Measurements from ENCODE around the gene MNAT1. TPM values are rescaled to one million over a fixed set of nuclear protein-coding genes. Genes with fewer than 3 reads are reported as not detected.

Gene MNAT1
- total and polyA plus RNA-seq, 9 of the 15 experiments (the other 6 are each of a cell fraction or from before 2014, with no cell fraction given), result 37.8 to 83.3 (median 60.4) TPM

DNA sequence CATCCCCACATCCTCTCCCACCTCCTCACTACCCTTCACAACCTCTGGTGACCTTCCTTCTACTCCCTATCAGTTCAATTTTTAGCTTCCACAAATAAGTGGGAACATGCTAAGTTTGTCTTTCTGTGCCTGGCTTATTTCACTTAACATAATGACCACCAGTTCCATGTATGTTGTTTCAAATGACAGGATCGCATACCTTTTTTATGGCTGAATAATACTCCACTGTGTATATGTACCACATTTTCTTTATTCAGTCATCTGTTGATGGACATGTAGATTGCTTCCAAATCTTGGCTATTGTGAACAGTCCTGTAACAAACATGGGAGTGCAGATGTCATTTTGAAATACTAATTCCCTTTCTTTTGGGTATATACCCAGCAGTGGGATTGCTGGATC is 147.7 kb downstream of the MNAT1 start (continued):
- TF ChIP-seq, protein P1, sequence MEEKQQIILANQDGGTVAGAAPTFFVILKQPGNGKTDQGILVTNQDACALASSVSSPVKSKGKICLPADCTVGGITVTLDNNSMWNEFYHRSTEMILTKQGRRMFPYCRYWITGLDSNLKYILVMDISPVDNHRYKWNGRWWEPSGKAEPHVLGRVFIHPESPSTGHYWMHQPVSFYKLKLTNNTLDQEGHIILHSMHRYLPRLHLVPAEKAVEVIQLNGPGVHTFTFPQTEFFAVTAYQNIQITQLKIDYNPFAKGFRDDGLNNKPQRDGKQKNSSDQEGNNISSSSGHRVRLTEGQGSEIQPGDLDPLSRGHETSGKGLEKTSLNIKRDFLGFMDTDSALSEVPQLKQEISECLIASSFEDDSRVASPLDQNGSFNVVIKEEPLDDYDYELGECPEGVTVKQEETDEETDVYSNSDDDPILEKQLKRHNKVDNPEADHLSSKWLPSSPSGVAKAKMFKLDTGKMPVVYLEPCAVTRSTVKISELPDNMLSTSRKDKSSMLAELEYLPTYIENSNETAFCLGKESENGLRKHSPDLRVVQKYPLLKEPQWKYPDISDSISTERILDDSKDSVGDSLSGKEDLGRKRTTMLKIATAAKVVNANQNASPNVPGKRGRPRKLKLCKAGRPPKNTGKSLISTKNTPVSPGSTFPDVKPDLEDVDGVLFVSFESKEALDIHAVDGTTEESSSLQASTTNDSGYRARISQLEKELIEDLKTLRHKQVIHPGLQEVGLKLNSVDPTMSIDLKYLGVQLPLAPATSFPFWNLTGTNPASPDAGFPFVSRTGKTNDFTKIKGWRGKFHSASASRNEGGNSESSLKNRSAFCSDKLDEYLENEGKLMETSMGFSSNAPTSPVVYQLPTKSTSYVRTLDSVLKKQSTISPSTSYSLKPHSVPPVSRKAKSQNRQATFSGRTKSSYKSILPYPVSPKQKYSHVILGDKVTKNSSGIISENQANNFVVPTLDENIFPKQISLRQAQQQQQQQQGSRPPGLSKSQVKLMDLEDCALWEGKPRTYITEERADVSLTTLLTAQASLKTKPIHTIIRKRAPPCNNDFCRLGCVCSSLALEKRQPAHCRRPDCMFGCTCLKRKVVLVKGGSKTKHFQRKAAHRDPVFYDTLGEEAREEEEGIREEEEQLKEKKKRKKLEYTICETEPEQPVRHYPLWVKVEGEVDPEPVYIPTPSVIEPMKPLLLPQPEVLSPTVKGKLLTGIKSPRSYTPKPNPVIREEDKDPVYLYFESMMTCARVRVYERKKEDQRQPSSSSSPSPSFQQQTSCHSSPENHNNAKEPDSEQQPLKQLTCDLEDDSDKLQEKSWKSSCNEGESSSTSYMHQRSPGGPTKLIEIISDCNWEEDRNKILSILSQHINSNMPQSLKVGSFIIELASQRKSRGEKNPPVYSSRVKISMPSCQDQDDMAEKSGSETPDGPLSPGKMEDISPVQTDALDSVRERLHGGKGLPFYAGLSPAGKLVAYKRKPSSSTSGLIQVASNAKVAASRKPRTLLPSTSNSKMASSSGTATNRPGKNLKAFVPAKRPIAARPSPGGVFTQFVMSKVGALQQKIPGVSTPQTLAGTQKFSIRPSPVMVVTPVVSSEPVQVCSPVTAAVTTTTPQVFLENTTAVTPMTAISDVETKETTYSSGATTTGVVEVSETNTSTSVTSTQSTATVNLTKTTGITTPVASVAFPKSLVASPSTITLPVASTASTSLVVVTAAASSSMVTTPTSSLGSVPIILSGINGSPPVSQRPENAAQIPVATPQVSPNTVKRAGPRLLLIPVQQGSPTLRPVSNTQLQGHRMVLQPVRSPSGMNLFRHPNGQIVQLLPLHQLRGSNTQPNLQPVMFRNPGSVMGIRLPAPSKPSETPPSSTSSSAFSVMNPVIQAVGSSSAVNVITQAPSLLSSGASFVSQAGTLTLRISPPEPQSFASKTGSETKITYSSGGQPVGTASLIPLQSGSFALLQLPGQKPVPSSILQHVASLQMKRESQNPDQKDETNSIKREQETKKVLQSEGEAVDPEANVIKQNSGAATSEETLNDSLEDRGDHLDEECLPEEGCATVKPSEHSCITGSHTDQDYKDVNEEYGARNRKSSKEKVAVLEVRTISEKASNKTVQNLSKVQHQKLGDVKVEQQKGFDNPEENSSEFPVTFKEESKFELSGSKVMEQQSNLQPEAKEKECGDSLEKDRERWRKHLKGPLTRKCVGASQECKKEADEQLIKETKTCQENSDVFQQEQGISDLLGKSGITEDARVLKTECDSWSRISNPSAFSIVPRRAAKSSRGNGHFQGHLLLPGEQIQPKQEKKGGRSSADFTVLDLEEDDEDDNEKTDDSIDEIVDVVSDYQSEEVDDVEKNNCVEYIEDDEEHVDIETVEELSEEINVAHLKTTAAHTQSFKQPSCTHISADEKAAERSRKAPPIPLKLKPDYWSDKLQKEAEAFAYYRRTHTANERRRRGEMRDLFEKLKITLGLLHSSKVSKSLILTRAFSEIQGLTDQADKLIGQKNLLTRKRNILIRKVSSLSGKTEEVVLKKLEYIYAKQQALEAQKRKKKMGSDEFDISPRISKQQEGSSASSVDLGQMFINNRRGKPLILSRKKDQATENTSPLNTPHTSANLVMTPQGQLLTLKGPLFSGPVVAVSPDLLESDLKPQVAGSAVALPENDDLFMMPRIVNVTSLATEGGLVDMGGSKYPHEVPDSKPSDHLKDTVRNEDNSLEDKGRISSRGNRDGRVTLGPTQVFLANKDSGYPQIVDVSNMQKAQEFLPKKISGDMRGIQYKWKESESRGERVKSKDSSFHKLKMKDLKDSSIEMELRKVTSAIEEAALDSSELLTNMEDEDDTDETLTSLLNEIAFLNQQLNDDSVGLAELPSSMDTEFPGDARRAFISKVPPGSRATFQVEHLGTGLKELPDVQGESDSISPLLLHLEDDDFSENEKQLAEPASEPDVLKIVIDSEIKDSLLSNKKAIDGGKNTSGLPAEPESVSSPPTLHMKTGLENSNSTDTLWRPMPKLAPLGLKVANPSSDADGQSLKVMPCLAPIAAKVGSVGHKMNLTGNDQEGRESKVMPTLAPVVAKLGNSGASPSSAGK (IDR thresholded peaks at IDR 0.05), result no peak
- TF ChIP-seq, protein P2, sequence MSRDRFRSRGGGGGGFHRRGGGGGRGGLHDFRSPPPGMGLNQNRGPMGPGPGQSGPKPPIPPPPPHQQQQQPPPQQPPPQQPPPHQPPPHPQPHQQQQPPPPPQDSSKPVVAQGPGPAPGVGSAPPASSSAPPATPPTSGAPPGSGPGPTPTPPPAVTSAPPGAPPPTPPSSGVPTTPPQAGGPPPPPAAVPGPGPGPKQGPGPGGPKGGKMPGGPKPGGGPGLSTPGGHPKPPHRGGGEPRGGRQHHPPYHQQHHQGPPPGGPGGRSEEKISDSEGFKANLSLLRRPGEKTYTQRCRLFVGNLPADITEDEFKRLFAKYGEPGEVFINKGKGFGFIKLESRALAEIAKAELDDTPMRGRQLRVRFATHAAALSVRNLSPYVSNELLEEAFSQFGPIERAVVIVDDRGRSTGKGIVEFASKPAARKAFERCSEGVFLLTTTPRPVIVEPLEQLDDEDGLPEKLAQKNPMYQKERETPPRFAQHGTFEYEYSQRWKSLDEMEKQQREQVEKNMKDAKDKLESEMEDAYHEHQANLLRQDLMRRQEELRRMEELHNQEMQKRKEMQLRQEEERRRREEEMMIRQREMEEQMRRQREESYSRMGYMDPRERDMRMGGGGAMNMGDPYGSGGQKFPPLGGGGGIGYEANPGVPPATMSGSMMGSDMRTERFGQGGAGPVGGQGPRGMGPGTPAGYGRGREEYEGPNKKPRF (IDR thresholded peaks at IDR 0.05; ENCODE audit: low read depth, low read length), result no peak
- no peak for TF ChIP-seq NRF1 (conservative IDR thresholded peaks at IDR 0.05 in 1 of 2, IDR thresholded peaks at IDR 0.05 in 1 of 2)
- TF ChIP-seq ZNF146 (CRISPR knock-in tag; IDR thresholded peaks at IDR 0.05; ENCODE audit: unreplicated experiment), result peak; percentile 41
- TF ChIP-seq TAF9B (IDR thresholded peaks at IDR 0.05; ENCODE audit: partially characterized antibody), result no peak
- TF ChIP-seq, protein P3, sequence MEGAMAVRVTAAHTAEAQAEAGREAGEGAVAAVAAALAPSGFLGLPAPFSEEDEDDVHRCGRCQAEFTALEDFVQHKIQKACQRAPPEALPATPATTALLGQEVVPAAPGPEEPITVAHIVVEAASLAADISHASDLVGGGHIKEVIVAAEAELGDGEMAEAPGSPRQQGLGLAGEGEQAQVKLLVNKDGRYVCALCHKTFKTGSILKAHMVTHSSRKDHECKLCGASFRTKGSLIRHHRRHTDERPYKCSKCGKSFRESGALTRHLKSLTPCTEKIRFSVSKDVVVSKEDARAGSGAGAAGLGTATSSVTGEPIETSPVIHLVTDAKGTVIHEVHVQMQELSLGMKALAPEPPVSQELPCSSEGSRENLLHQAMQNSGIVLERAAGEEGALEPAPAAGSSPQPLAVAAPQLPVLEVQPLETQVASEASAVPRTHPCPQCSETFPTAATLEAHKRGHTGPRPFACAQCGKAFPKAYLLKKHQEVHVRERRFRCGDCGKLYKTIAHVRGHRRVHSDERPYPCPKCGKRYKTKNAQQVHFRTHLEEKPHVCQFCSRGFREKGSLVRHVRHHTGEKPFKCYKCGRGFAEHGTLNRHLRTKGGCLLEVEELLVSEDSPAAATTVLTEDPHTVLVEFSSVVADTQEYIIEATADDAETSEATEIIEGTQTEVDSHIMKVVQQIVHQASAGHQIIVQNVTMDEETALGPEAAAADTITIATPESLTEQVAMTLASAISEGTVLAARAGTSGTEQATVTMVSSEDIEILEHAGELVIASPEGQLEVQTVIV (CRISPR knock-in tag; IDR thresholded peaks at IDR 0.05; ENCODE audit: borderline replicate concordance), result no peak
- TF ChIP-seq, protein P4, sequence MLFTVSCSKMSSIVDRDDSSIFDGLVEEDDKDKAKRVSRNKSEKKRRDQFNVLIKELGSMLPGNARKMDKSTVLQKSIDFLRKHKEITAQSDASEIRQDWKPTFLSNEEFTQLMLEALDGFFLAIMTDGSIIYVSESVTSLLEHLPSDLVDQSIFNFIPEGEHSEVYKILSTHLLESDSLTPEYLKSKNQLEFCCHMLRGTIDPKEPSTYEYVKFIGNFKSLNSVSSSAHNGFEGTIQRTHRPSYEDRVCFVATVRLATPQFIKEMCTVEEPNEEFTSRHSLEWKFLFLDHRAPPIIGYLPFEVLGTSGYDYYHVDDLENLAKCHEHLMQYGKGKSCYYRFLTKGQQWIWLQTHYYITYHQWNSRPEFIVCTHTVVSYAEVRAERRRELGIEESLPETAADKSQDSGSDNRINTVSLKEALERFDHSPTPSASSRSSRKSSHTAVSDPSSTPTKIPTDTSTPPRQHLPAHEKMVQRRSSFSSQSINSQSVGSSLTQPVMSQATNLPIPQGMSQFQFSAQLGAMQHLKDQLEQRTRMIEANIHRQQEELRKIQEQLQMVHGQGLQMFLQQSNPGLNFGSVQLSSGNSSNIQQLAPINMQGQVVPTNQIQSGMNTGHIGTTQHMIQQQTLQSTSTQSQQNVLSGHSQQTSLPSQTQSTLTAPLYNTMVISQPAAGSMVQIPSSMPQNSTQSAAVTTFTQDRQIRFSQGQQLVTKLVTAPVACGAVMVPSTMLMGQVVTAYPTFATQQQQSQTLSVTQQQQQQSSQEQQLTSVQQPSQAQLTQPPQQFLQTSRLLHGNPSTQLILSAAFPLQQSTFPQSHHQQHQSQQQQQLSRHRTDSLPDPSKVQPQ (CRISPR knock-in tag; IDR thresholded peaks at IDR 0.05; ENCODE audit: borderline replicate concordance), result no peak
- no peak for TF ChIP-seq ZNF551 (CRISPR knock-in tag; IDR thresholded peaks at IDR 0.05)

Measured in K562 (cell line).